A549 treated with Mapracorat at 1 μM for 4 hours (cell line): ENCODE measurements around the gene BRMS1L. TPM values are rescaled to one million over a fixed set of nuclear protein-coding genes. Genes with fewer than 3 reads are reported as not detected.

Experiments used
- total RNA-seq: library from RNA; stranded (reverse); fragments of 200-300 nt; extraction: Qiagen RNA extraction; gene quantifications from 5 replicates; pipeline ENCODE4 v1.2.3, GENCODE V29; 2022

BRMS1L gene
- 10.3 to 13.7 TPM (median 11.9 TPM) in 5 replicates for total RNA-seq

DNA sequence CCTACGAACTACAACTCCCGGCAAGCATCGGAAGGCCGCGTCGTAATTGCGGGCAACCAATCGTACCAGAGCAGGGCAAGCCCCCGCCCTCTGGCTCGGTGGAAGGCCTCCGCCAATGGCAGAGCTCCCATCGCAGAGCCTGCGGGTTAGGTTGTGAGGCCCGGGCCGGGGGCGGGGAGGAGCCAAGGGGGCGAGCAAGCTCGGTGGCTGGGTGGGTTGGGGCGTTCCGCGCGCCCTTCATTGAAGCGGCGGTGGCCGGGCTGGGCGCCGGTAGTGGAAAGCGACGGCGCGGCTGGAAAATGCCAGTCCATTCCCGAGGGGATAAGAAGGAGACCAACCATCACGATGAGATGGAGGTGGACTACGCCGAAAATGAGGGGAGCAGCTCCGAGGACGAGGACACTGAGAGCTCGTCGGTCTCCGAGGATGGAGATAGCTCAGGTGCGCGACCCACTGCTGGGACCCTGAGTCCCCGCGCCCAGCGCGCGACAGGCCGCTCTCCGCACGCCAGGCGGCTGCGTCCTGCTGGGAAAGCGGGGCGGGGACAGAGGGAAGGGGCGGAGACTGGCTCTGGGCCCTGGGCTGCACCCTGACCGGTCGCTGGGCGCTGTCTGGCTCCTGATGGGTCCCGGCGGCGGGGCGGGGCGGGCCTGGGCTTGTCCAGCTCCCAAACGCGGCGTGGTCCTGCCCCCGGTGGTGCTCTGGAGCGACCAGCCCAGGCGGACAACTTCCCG is at the start of gene BRMS1L:
Gene BRMS1L, plus strand, starts transcription at position 121 of the 734 bp plus-strand sequence. Its CDS starts 179 bp downstream, at position 300.

DNA sequence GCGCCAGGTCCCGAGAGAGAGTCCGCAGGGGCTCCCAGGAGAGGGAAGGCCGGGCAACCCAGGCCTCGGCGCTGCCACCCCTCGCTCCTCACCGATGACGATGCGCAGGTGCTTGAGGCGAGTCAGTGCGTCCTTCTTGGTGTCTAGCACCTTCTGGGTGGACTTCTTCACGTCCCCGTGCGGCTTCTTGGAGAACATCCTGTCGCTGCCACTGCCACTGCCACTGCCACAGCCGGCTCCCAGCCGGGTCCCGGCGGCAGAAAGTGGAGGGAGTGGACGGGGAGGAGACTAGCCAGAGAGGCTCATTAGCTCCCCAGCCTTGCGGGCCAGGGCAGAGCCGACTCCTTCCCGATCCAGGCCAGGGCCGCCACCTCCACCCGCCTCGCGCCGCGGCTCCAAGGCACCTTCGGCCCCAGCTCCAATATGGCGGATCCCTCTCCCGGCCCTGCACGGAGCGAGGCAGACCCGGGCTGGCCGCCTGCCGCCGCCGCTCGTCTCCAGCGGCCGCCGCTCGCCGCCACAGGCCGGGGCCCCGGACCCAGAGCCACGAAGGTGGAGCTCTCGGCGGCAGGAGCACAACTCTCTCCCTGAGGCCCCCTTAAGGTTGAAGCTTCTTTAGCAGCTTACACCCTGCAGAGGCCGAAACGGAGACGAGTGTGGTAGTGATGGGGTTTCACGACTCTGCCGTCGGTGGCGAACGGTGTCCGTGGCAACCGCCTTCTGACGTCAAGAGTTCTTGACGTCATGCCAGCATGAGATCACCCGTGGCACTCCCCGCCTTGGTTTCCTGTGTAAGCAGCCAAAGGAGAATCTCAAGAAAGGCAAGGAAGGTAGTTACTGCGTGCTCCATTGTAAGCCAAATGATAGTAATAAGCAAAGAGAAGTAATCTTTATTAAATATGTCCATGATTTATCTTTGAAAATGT is 17.2 kb upstream of the BRMS1L start, which contains the start of gene RALGAPA1:
Gene RALGAPA1, minus strand, starts transcription at position 658 of the 926 bp plus-strand sequence. Its CDS starts 460 bp downstream, at position 198.

Other genes with a start within 250 kb of the BRMS1L start
- 6.3 to 8.8 TPM (median 7.6 TPM) in 5 replicates for gene RALGAPA1, start 17.0 kb upstream of the BRMS1L start, total RNA-seq